HG03521 (cell line): ENCODE measurements around the gene RBM6.
"Not testable (repeated sequence)": the region's sequence is repeated elsewhere in the genome, so short reads cannot be mapped to it uniquely, and the experiment has no call there.

ENCODE experiments used
- ATAC-seq: cut with Tn5 transposase; IDR thresholded peaks from one replicate; pipeline ENCODE4 v1.9.1; 2021; ENCODE audit warnings: mild to moderate bottlenecking, moderate library complexity; ENCODE audit not compliant: unreplicated experiment

The RBM6 gene

DNA sequence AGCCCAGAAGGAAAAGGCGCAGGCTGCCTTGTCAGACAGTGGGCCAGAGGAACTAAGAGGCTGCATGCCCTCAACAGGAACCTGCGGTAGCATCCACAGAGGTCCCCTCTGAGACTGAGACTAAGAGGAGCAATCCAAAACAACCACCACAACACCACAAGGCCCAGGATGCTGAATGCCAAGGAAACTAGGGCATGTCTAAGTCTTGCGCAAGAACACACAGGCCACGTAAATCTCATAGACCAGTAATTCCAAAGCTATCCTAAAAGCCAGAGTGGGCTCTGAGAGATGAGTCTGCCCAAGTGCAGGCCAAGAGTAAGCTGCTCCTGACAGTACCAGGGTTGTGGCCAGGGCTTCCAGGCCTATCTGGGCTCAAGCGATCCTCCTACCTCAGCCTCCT is 23.3 kb upstream of the RBM6 start:
- ATAC-seq: no peak

DNA sequence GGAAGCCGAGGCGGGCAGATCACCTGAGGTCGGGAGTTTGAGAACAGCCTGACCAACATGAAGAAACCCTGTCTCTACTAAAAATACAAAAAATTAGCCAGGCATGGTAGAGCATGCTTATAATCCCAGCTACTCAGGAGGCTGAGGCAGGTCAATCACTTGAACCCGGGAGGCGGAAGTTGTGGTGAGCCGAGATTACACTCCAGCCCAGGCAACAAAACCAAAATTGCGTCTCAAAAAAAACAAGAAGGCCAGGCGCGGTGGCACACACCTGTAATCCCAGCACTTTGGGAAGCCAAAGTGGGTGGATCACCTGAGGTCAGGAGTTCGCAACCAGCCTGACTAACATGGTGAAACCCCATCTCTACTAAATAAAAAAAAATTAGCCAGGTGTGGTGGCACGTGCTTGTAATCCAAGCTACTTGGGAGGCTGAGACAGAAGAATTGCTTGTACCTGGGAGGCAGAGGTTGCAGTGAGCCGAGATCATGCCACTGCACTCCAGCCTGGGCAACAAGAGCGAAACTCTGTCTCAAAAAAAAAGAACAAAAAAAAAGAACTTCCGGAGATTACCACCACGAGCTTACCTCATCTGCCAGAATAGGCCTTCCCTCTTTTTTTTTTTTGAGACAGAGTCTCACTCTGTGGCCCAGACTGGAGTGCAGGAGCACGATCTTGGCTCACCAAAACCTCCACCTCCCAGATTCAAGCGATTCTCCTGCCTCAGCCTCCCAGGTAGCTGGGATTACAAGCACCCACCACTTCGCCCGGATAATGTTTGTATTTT is 22.0 kb upstream of the RBM6 start:
- not testable (repeated sequence) for ATAC-seq

DNA sequence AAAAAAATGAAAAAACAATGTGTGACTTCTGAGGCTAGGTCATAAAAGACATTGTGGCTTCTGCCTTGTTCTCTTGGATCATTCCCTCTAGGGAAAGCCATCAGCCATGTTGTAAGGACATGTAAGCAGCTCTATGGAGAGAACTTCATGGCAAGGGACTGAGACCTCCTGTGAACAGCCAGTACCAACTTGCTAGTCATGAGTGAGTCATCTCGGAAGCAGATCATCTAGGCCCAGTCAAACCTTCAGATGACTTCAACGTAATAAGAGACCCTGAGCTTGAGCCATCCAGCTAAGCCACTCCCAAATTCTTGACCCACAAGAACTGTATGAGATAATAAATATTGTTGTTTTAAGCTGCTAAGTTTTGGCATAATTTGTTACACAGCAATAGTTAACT is 15.3 kb upstream of the RBM6 start:
- no peak for ATAC-seq

DNA sequence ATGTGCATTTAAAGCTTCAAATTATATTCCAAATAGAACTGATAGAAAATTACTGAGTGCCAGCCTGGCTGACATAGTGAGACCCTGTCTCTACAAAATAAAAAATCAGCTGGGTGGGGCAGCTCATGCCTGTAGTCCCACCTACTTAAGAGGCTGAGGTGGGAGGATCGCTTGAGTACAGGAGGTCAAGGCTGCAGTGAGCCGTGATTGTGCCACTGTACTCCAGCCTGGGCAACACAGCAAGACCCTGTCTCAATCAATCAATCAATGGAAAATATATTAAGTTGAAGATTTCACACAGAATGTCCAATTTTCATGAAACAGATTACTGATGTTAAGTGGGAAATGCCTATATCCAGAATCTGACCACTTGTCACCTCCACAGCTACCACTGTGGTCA is 14.5 kb upstream of the RBM6 start:
- ATAC-seq: no peak

DNA sequence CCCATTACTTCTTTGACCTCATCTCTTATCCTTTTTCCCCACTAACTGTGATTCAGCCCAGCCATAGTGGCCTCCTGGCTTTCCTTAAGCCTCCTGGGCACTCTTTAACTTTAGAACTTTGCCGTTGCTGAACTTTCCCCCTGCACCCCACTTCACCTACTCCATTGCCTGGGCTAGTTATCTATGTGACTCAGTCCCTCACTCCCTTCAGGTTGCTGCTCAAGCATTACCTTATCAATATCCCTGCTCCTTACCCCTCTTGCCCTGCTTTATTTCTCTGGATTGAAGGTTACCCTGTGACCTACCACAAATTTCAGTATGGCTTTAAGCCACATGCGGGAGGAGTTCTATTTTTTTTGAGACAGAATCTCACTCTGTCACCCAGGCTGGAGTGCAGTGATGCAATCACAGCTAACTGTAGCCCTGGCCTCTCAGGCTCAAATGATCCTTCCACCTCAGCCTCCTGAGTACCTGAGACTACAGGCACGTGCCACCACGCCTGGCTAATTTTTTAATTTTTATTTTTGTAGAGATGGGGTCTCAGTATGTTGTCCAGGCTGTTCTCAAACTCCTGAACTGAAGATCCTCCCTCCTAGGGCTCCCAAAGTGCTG is 13.7 kb upstream of the RBM6 start:
- no peak for ATAC-seq

DNA sequence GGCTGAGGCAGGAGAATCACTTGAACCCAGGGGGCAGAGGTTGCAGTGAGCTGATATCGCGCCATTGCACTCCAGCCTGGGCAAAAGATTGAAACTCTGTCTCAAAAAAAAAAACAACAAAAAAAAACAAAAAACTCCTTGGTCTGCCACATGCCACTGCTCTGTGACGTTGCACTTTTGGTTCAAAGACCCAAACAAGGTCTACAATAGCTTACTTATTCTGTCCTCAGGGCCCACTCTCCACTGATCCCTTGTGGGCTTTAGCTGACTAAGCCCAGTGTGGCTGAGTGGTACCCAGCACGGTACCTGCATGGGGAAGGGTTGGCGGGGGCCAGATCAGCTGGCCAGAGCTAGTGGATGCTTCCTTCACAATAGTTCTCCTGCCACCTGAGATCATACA is 12.2 kb upstream of the RBM6 start:
- no peak for ATAC-seq

DNA sequence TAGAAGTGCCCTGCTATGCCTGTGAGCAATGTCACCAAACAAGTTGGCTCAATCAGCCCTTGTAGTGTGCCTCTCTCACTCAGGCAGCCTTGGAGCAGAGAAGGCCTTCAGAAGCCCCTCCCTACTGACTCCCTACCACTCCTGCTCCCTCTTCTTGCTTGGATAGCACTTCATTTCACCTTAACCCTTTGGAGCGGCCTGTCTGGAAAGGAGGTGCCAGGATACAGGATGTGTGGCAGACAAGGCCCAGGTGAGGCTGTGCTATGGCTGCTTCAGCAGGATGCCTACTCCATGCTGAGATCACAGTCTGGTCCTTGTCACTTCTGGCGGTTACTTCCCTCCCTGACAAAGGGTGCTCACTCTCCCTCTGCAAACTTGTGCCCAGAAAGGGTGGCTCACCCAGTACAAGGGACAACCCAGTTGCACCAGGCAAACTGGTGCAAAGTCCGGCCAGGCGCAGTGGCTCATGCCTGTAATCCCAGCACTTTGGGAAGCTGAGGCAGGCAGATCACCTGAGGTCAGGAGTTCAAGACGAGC is 11.4 kb upstream of the RBM6 start:
- ATAC-seq: no peak

DNA sequence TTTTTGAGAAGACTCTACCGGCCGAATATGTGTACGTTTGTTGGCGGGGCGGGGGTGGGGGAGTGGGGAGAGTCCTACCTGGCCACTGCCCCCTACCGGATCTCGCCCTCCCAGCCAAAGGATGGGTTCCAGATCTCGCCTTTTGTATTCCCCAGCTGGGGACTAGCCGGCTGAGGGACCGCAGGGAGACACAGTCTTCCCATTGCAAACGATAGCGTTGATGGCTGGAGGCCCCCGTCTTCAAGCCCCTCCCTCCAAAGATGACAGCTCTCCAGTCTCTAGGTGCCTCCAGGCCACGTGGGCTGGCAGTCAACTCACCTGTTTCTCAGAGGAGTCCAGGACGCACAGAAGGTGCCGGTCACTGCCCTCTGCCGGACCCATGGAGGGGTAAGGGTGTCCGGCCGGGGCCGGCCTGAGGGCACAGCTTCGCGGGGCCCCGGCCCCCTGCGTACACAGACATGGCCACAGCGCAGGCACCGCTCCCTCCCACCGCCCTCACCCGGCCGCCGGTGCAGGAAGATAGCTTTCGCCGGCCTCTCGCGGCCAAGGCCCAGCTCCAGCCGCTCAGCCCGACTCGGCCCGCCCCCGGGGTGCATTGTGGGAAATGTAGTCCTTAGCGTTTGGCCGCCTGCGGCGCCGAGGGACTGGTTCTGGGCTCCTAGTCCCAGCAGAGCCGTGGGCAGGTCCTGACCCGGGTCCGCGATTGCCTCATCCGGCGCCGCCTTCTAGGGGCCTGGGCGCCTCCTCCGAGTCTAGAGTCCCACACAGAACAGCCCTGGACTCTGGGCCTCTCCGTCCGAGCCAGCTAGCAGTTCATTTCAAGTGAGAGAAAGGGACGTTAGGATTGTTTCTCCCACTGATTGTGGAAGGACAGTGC is 10.4 kb upstream of the RBM6 start, which contains the start of gene MON1A:
Gene MON1A, minus strand, starts transcription at position 521 of the 877 bp plus-strand sequence. CDS start 16,465 bp downstream, outside the sequence.
- ATAC-seq: peak; percentile 91

DNA sequence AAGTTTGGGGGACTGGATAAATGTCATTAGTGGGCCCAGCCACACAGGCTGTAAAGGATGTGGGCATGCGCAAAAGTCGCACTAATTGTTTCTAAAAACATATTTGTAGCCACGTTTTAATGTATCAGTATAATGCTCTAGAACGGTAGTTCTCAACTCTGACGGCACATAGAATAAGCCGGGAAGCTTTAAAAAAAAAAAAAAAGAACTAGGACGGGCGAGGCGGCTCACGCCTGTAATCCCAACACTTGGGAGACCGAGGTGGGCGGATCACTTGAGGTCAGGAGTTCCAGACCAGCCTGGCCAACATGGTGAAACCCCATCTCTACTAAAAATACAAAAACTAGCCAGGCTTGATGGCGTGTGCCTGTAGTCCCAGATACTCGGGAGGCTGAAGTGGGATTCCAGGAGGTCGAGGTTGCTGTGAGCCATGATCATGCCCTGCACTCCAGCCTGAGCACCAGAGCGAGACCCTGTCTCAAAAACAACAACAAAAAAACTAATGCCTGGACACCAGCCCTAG is 9.7 kb upstream of the RBM6 start:
- ATAC-seq: no peak

DNA sequence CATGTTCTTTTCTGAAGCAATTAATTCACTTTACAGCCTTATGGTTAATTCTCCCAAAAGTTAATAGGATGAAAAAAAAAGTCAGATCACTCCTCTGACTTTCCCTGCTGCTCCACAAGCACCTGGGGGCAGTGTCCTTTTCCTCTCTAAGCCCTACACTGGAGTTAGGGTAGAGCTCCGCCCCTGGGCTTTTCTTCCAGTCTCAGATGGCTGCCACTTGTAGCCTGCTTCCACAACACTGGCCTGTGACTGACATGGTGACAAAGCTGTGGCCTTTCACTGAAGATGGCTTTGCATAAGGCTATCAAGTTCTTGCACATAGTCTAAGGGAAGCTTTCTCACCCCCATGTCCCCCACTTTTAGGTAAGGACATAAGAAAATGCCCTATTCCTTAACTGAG is 9.0 kb upstream of the RBM6 start:
- no peak for ATAC-seq

DNA sequence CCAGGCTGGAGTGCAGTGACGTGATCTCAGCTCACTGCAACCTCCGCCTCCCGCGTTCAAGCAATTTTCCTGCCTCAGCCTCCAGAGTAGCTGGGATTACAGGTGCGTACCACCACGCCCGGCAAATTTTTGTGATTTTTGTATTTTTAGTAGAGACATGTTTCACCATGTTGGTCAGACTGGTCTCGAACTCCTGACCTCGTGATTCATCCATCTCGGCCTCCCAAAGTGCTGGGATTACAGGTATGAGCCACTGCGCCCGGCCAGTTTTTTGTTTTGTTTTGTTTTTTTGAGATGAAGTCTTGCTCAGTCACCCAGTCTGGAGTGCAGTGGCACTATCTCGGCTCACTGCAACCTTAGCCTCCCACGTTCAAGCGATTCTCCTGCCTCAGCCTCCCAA is 7.7 kb upstream of the RBM6 start:
- not testable (repeated sequence) for ATAC-seq

DNA sequence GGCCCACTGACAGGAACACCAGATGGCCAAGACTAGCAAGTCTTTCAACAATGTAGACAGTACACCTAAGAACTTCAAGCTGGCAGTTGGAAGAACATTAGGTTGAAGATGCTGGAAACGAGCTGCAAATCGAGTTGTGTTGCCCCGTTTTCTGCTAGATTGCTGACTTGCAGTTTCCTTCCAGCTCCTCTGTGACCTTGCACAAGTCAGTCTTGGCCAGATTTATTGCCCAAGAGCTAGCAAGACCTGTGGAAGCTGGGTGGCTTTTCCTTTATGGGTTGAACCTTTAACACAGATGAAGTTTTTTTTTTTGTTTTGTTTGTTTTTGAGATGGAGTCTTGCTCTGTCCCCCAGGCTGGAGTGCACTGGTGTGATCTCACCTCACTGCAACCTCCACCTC is 2.9 kb upstream of the RBM6 start:
- ATAC-seq: no peak

DNA sequence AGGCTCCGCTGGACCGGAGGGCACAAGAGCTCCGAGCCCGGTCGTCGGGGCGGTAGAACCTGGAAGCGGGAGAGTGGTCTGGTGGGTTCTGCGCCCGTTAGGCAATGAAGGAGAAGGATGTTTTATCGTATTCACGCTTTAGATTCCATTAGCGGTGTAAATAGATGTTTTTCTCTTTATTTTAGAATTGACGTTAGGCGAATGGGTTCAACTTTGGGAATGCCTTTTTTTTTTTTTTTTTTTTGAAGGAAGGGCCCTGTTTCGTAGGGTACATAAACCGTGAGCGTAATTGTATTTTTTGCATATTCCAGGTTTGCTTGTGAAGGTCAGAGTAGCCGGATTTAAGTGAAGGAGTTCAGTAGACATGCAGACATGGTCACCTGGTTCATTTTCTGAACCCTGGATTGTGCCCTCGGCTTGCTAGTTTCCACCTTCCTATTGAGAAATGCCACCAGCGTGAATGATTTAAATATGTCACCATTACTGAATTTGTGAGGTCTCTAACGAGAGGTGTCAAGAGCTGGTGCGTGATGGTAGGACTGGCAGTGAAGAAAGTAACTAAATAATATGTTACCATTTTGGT is 808 bp downstream of the RBM6 start:
- no peak for ATAC-seq

DNA sequence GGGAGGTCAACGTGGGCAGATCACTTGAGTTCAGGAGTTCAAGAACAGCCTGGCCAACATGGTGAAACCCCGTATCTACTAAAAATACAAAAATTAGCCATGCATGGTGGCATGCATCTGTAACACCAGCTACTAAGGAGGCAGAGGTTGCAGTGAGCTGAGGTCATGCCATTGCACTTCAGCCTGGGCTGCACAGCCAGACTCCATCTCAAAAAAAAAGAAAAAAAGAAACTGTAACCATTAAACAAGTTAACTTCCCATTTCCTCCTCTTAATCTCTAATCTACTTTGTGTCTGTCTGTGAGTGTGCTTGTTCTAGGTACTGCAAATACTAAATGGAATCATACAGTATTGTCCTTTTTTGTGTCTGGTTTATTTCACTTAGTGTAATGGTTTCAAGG is 2.7 kb downstream of the RBM6 start:
- no peak for ATAC-seq

DNA sequence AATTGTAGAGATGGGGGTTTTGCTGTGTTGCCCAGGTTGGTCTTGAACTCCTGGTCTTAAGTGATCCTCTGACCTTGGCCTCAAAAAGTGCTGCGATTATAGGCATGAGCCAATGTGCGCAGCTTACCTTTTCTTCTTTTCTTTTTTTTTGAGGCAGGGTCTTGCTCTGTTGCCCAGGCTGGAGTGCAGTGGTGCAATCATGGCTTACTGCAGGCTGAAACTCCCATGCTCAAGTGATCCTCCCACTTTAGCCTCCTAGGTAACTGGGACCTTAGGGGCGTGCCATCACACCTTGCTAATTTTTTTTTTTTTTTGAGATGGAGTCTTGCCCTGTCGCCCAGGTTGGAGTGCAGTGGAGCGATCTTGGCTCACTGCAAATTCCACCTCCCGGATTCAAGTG is 13.0 kb downstream of the RBM6 start:
- no peak for ATAC-seq

DNA sequence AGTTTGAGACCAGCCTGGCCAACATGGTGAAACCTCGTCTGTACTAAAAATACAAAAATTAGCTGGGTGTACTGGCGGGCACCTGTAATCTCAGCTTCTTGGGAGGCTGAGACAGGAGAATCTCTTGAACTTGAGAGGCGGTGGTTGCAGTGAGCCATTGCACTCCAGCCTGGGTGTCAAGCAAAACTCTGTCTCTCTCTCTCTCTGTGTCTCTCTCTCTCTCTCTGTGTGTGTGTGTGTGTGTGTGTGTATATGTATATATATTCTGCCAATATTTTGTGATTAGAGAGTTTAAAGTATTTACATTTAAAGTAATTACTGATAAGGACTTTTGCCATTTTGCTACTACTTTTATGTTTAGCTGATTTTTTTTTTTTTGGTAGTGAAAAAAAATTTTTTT is 15.7 kb downstream of the RBM6 start:
- no peak for ATAC-seq

DNA sequence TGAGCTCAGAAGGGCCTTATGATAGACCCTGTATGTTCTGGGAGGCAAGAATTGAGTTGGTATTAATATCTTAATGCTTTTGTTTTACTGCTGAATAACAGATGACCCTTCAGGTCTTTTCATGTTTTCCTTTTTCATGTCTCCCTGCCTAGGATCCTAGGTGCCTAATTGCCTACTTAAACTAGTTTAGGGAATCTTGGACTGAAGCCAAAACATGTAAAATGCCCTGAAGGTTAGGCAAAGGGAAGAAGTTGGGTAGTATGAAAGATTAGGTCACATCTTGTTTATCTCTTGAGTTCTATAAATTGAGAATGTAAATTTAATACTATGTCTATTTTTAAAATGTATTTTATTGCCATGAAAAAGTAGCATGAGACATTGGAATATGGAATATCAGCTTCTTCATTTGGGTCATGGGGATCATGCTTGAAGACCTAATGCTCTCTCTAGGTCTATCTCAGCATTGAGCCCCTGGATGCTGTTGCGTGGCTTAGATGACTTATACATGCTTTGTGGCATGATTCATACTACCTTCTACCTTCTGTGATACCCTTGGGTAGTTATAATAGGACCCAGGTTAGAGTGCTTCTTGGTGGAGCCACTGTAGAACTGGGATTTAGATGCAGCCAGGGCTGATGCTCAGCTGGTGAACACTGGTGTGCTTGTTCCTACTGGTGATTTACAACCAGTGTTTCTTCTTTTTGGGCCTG is 26.4 kb downstream of the RBM6 start:
- no peak for ATAC-seq

DNA sequence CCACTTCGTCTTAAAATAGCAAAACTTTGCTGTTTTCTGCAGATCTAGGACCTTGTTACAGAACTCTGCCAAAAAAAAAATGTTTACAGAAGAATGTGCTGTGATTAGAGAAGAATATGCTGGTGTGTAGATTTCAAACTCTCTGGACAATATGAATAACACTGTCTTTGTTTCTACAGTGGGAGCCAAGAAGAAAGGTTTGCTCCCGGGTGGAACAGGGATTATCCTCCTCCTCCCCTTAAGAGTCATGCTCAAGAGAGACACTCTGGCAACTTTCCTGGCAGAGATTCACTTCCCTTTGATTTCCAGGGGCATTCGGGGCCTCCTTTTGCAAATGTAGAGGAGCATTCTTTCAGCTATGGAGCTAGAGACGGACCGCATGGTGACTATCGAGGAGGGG is 27.3 kb downstream of the RBM6 start:
- no peak for ATAC-seq

DNA sequence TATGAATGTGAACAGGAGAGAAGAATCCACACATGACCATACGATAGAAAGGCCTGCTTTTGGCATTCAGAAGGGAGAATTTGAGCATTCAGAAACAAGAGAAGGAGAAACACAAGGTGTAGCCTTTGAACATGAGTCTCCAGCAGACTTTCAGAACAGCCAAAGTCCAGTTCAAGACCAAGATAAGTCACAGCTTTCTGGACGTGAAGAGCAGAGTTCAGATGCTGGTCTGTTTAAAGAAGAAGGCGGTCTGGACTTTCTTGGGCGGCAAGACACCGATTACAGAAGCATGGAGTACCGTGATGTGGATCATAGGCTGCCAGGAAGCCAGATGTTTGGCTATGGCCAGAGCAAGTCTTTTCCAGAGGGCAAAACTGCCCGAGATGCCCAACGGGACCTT is 28.4 kb downstream of the RBM6 start:
- no peak for ATAC-seq

DNA sequence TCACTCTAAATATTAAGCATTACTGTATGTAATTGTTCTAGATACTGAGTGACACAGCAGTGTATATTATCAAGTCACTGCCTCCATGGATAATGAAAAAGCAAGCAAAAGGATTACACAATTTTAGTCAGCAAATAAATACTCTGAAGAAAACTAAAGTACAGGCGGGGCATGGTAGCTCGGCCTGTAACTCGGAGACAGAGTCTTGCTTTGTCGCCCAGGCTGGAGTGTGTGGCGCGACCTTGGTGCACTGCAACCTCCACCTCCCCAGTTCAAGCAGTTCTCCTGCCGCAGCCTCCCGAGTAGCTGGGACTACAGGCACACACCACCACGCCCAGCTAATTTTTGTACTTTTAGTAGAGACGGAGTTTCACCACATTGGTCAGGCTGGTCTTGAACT is 32.7 kb downstream of the RBM6 start:
- no peak for ATAC-seq
